ENCODE data around the gene RNF223.

- TF ChIP-seq, protein P1, sequence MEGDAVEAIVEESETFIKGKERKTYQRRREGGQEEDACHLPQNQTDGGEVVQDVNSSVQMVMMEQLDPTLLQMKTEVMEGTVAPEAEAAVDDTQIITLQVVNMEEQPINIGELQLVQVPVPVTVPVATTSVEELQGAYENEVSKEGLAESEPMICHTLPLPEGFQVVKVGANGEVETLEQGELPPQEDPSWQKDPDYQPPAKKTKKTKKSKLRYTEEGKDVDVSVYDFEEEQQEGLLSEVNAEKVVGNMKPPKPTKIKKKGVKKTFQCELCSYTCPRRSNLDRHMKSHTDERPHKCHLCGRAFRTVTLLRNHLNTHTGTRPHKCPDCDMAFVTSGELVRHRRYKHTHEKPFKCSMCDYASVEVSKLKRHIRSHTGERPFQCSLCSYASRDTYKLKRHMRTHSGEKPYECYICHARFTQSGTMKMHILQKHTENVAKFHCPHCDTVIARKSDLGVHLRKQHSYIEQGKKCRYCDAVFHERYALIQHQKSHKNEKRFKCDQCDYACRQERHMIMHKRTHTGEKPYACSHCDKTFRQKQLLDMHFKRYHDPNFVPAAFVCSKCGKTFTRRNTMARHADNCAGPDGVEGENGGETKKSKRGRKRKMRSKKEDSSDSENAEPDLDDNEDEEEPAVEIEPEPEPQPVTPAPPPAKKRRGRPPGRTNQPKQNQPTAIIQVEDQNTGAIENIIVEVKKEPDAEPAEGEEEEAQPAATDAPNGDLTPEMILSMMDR (IDR thresholded peaks at IDR 0.05): no peak
- no peak for TF ChIP-seq GATA3 (IDR thresholded peaks at IDR 0.05; ENCODE audit: borderline replicate concordance)
- no peak for TF ChIP-seq NR3C1 (IDR thresholded peaks at IDR 0.05)
- TF ChIP-seq MAZ (IDR thresholded peaks at IDR 0.05; ENCODE audit: borderline replicate concordance, low read depth, low read length): no peak
- TF ChIP-seq POLR2AphosphoS2 (conservative IDR thresholded peaks at IDR 0.05; ENCODE audit: low read length): no peak
These were observed 21.9 kb downstream of the RNF223 start for GRCh38 chr1:1052003-1052840.
